ENCODE measurements around the gene XIRP2. TPM values are rescaled to one million over a fixed set of nuclear protein-coding genes. Genes with fewer than 3 reads are reported as not detected.

XIRP2 gene
- total and polyA plus RNA-seq, 5 donors from 2014 or later: 0.15 TPM; not detected in 4

GRCh38 chr2:166881177-166881576, 7.1 kb upstream of the XIRP2 start:
- Histone ChIP-seq H3K27ac (ENCODE audit: insufficient read depth, low read length, poor library complexity, severe bottlenecking) (no peak overlapping the region), H3K9me3 (ENCODE audit: control insufficient read depth in 2 of 2, low read length in 2 of 2) (no peaks in the 10 kb centered on the region), H3K4me1 (ENCODE audit: control insufficient read depth, insufficient read depth, low read length, poor library complexity, severe bottlenecking) (no peaks in the 10 kb centered on the region), H3K36me3 (ENCODE audit: control insufficient read depth, insufficient read depth, low read length) (no peaks in the 10 kb centered on the region), H3K4me3 (ENCODE audit: low read depth, low read length) (no peak overlapping the region), H3K27me3 (ENCODE audit: control insufficient read depth, insufficient read depth, low read length) (no peaks in the 10 kb centered on the region)
- Mint-ChIP-seq H3K27ac (no peak overlapping the region), H3K36me3 (no peaks in the 10 kb centered on the region), H3K4me3 (no peak overlapping the region), H3K9me3 (peaks cover 0 to 2% (median 1%) of the 10 kb centered on the region in 7 donors), H3K4me1 (peaks cover 0 to under 1% (median 0%) of the 10 kb centered on the region in 4 donors), H3K27me3 (no peaks in the 10 kb centered on the region)
- DNase-seq: no peak
- no peak for ATAC-seq (ENCODE audit: low read depth in 2 of 2)

GRCh38 chr2:166882851-166883250, 5.4 kb upstream of the XIRP2 start:
- Mint-ChIP-seq H3K4me1 (no peaks in the 10 kb centered on the region), H3K4me3 (no peak overlapping the region), H3K9me3 (peaks cover 0 to 2% (median 1%) of the 10 kb centered on the region in 7 donors), H3K27ac (peak overlapping the region in 1 of 3 donors; percentile 54), H3K36me3 (no peaks in the 10 kb centered on the region), H3K27me3 (no peaks in the 10 kb centered on the region)
- H3K4me3 ChIP-seq (ENCODE audit: low read depth, low read length): no peak overlapping the region
- H3K9me3 ChIP-seq (ENCODE audit: control insufficient read depth in 2 of 2, low read length in 2 of 2): no peaks in the 10 kb centered on the region
- no peak for ATAC-seq (ENCODE audit: low read depth in 2 of 2)
- no peak overlapping the region for H3K27ac ChIP-seq (ENCODE audit: insufficient read depth, low read length, poor library complexity, severe bottlenecking)
- H3K36me3 ChIP-seq (ENCODE audit: control insufficient read depth, insufficient read depth, low read length): no peaks in the 10 kb centered on the region
- no peaks in the 10 kb centered on the region for H3K4me1 ChIP-seq (ENCODE audit: control insufficient read depth, insufficient read depth, low read length, poor library complexity, severe bottlenecking)
- H3K27me3 ChIP-seq (ENCODE audit: control insufficient read depth, insufficient read depth, low read length): no peaks in the 10 kb centered on the region
- DNase-seq: no peak

GRCh38 chr2:166891727-166892126, 3.4 kb downstream of the XIRP2 start:
- DNase-seq (no peak), ATAC-seq (ENCODE audit: low read depth in 2 of 2) (no peak)
- no peak overlapping the region for H3K27ac Mint-ChIP-seq
- Histone ChIP-seq H3K4me1 (ENCODE audit: control insufficient read depth, insufficient read depth, low read length, poor library complexity, severe bottlenecking) (no peaks in the 10 kb centered on the region), H3K4me3 (ENCODE audit: low read depth, low read length) (no peak overlapping the region), H3K27ac (ENCODE audit: insufficient read depth, low read length, poor library complexity, severe bottlenecking) (no peak overlapping the region), H3K36me3 (ENCODE audit: control insufficient read depth, insufficient read depth, low read length) (no peaks in the 10 kb centered on the region), H3K27me3 (ENCODE audit: control insufficient read depth, insufficient read depth, low read length) (no peaks in the 10 kb centered on the region), H3K9me3 (ENCODE audit: control insufficient read depth in 2 of 2, low read length in 2 of 2) (no peaks in the 10 kb centered on the region)
- peaks cover 0 to 3% (median 0%) of the 10 kb centered on the region in 7 donors for H3K9me3 Mint-ChIP-seq
- H3K4me1 Mint-ChIP-seq: no peaks in the 10 kb centered on the region
- H3K36me3 Mint-ChIP-seq: no peaks in the 10 kb centered on the region
- no peaks in the 10 kb centered on the region for H3K27me3 Mint-ChIP-seq
- H3K4me3 Mint-ChIP-seq: no peak overlapping the region

GRCh38 chr2:166892397-166892796, 4.1 kb downstream of the XIRP2 start:
- no peak overlapping the region for H3K4me3 Mint-ChIP-seq
- no peaks in the 10 kb centered on the region for H3K27me3 Mint-ChIP-seq
- no peaks in the 10 kb centered on the region for H3K4me1 Mint-ChIP-seq
- no peak for DNase-seq
- H3K9me3 Mint-ChIP-seq: peaks cover 0 to 3% (median 0%) of the 10 kb centered on the region in 7 donors
- H3K36me3 ChIP-seq (ENCODE audit: control insufficient read depth, insufficient read depth, low read length): no peaks in the 10 kb centered on the region
- no peak overlapping the region for H3K27ac Mint-ChIP-seq
- H3K27ac ChIP-seq (ENCODE audit: insufficient read depth, low read length, poor library complexity, severe bottlenecking): no peak overlapping the region
- no peaks in the 10 kb centered on the region for H3K9me3 ChIP-seq (ENCODE audit: control insufficient read depth in 2 of 2, low read length in 2 of 2)
- H3K36me3 Mint-ChIP-seq: no peaks in the 10 kb centered on the region
- H3K27me3 ChIP-seq (ENCODE audit: control insufficient read depth, insufficient read depth, low read length): no peaks in the 10 kb centered on the region
- H3K4me3 ChIP-seq (ENCODE audit: low read depth, low read length): no peak overlapping the region
- H3K4me1 ChIP-seq (ENCODE audit: control insufficient read depth, insufficient read depth, low read length, poor library complexity, severe bottlenecking): no peaks in the 10 kb centered on the region
- no peak for ATAC-seq (ENCODE audit: low read depth in 2 of 2)

DNA sequence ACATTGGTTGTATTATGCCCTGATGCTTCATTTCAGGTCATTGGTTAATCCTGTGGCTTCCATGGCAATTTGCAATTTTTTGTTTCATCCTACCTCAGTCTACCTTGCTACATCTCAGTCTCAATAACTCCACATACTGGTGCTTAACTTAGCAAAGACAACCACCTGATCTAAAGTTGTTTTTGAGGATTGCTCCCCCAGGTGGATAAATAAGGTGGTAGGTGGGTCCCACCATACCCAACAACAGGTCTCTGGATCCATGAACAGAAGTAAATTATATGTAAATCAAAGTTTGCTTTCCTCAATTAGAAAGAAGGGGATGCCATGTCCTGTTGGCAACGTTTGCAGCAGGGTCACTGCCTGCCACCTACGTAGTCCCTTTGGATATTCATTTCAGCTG, 7.0 kb downstream of the XIRP2 start:
- no peak for ATAC-seq (ENCODE audit: low read depth in 2 of 2)
- Histone ChIP-seq H3K27ac (ENCODE audit: insufficient read depth, low read length, poor library complexity, severe bottlenecking) (no peak overlapping the region), H3K36me3 (ENCODE audit: control insufficient read depth, insufficient read depth, low read length) (no peaks in the 10 kb centered on the region), H3K4me1 (ENCODE audit: control insufficient read depth, insufficient read depth, low read length, poor library complexity, severe bottlenecking) (no peaks in the 10 kb centered on the region), H3K4me3 (ENCODE audit: low read depth, low read length) (no peak overlapping the region), H3K27me3 (ENCODE audit: control insufficient read depth, insufficient read depth, low read length) (no peaks in the 10 kb centered on the region), H3K9me3 (ENCODE audit: control insufficient read depth in 2 of 2, low read length in 2 of 2) (no peaks in the 10 kb centered on the region)
- Mint-ChIP-seq H3K9me3 (peaks cover 0 to 5% (median 1%) of the 10 kb centered on the region in 7 donors), H3K36me3 (no peaks in the 10 kb centered on the region), H3K4me3 (no peak overlapping the region), H3K27me3 (no peaks in the 10 kb centered on the region), H3K27ac (no peak overlapping the region), H3K4me1 (no peaks in the 10 kb centered on the region)
- no peak for DNase-seq

GRCh38 chr2:166897666-166898065, 9.4 kb downstream of the XIRP2 start:
- H3K4me1 ChIP-seq (ENCODE audit: control insufficient read depth, insufficient read depth, low read length, poor library complexity, severe bottlenecking): no peaks in the 10 kb centered on the region
- no peaks in the 10 kb centered on the region for H3K36me3 ChIP-seq (ENCODE audit: control insufficient read depth, insufficient read depth, low read length)
- Mint-ChIP-seq H3K4me1 (no peaks in the 10 kb centered on the region), H3K9me3 (peaks cover 0 to 3% (median 1%) of the 10 kb centered on the region in 7 donors), H3K4me3 (no peak overlapping the region), H3K36me3 (no peaks in the 10 kb centered on the region), H3K27me3 (no peaks in the 10 kb centered on the region), H3K27ac (no peak overlapping the region)
- H3K4me3 ChIP-seq (ENCODE audit: low read depth, low read length): no peak overlapping the region
- ATAC-seq (ENCODE audit: low read depth in 2 of 2) (no peak), DNase-seq (no peak)
- no peaks in the 10 kb centered on the region for H3K9me3 ChIP-seq (ENCODE audit: control insufficient read depth in 2 of 2, low read length in 2 of 2)
- H3K27me3 ChIP-seq (ENCODE audit: control insufficient read depth, insufficient read depth, low read length): no peaks in the 10 kb centered on the region
- no peak overlapping the region for H3K27ac ChIP-seq (ENCODE audit: insufficient read depth, low read length, poor library complexity, severe bottlenecking)

DNA sequence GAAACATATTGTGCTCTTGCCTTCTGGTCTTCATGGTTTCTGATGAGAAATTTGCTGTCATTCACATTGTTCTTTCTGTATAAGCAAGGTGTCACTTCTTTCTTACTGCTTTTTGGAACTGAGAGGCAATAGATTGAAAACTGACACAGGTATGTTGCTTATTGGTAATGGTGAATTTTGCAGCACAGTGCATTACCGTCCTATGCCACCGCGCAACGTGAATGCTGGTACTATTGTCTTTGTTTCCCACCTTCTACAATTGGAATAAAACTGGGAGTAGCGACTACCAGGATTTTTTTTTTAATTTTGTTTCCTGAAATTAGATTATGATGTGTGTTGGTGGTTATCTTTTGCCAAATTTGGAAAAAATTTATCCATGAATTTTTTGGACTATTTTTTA, 11.4 kb downstream of the XIRP2 start:
- Histone ChIP-seq H3K9me3 (ENCODE audit: control insufficient read depth in 2 of 2, low read length in 2 of 2) (no peaks in the 10 kb centered on the region), H3K4me3 (ENCODE audit: low read depth, low read length) (no peak overlapping the region), H3K27me3 (ENCODE audit: control insufficient read depth, insufficient read depth, low read length) (no peaks in the 10 kb centered on the region), H3K27ac (ENCODE audit: insufficient read depth, low read length, poor library complexity, severe bottlenecking) (no peak overlapping the region), H3K36me3 (ENCODE audit: control insufficient read depth, insufficient read depth, low read length) (no peaks in the 10 kb centered on the region), H3K4me1 (ENCODE audit: control insufficient read depth, insufficient read depth, low read length, poor library complexity, severe bottlenecking) (no peaks in the 10 kb centered on the region)
- Mint-ChIP-seq H3K36me3 (no peaks in the 10 kb centered on the region), H3K9me3 (peaks cover 0 to 5% (median 2%) of the 10 kb centered on the region in 7 donors), H3K27ac (no peak overlapping the region), H3K4me3 (no peak overlapping the region), H3K4me1 (no peaks in the 10 kb centered on the region), H3K27me3 (no peaks in the 10 kb centered on the region)
- no peak for DNase-seq
- ATAC-seq (ENCODE audit: low read depth in 2 of 2): no peak

GRCh38 chr2:166900700-166901099, 12.4 kb downstream of the XIRP2 start:
- no peaks in the 10 kb centered on the region for H3K27me3 Mint-ChIP-seq
- H3K27ac ChIP-seq (ENCODE audit: insufficient read depth, low read length, poor library complexity, severe bottlenecking): no peak overlapping the region
- peaks cover 0 to 5% (median 2%) of the 10 kb centered on the region in 7 donors for H3K9me3 Mint-ChIP-seq
- no peaks in the 10 kb centered on the region for H3K4me1 Mint-ChIP-seq
- DNase-seq (no peak), ATAC-seq (ENCODE audit: low read depth in 2 of 2) (no peak)
- H3K4me1 ChIP-seq (ENCODE audit: control insufficient read depth, insufficient read depth, low read length, poor library complexity, severe bottlenecking): no peaks in the 10 kb centered on the region
- no peaks in the 10 kb centered on the region for H3K36me3 ChIP-seq (ENCODE audit: control insufficient read depth, insufficient read depth, low read length)
- no peak overlapping the region for H3K4me3 Mint-ChIP-seq
- no peaks in the 10 kb centered on the region for H3K9me3 ChIP-seq (ENCODE audit: control insufficient read depth in 2 of 2, low read length in 2 of 2)
- H3K4me3 ChIP-seq (ENCODE audit: low read depth, low read length): no peak overlapping the region
- H3K36me3 Mint-ChIP-seq: no peaks in the 10 kb centered on the region
- H3K27ac Mint-ChIP-seq: no peak overlapping the region
- no peaks in the 10 kb centered on the region for H3K27me3 ChIP-seq (ENCODE audit: control insufficient read depth, insufficient read depth, low read length)
